B cell (primary cell): ENCODE data around the gene SBK2.

Experiments
- CTCF ChIP-seq: fragments of 200-600 bp; IDR thresholded peaks from one replicate; pipeline ENCODE4 v1.8.0; 2022; ENCODE audit warnings: antibody characterized with exemption, mild to moderate bottlenecking
- EZH2 ChIP-seq: IDR thresholded peaks from 2 replicates; pipeline ENCODE4 v1.6.1; 2012; ENCODE audit warnings: borderline replicate concordance, low read depth, mild to moderate bottlenecking, moderate library complexity, low read length; ENCODE audit not compliant: insufficient read depth, poor library complexity, severe bottlenecking

GRCh38 chr19:55504981-55505380 lies 32.0 kb downstream of the SBK2 start:
- TF ChIP-seq CTCF (no peak), EZH2 (no peak)
